ENCODE data around the gene C20orf141.

Gene C20orf141

DNA sequence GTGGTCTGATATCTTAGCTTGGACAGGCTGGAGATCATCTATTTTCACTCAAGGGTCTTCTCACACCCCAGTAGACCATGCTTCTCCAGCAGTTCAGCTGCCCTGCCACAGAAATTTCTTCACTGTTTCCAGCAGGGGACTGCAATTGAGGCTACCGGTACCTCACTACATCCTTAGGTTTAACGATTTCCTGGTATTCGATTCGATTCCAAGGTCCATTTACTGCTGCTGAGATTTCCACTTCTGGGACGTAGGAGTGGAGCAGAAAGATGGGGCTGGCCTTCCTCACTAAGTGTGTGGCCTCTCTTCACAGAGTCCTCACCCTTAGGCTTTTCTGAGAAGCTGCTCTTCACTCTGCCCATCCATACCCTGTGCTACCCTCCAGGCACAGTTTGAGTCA, 31.9 kb downstream of the C20orf141 start:
- in situ Hi-C loops (cut with HindIII; ENCODE audit: low sequenced_read_pairs): no loop called here

DNA sequence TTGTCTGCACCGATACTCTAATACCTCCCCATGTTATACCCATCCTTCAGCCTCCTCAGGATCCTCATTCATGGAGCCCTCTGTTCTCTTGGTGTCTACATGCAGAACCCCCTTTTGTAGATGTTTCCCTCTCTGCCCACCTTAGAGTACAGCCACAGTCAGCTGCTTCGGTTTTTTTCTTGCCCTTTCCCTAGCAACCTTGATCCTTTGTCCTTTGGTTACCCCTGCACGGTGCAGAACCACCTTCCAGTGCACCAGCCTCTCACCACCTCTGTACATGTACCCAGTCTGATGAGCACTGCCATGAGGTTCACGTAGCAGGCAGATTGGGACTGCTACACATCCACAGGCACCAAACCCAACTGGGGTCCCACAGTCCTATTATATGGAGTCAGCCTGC, 33.0 kb downstream of the C20orf141 start:
- in situ Hi-C loops (cut with HindIII; ENCODE audit: low sequenced_read_pairs): no loop called here

DNA sequence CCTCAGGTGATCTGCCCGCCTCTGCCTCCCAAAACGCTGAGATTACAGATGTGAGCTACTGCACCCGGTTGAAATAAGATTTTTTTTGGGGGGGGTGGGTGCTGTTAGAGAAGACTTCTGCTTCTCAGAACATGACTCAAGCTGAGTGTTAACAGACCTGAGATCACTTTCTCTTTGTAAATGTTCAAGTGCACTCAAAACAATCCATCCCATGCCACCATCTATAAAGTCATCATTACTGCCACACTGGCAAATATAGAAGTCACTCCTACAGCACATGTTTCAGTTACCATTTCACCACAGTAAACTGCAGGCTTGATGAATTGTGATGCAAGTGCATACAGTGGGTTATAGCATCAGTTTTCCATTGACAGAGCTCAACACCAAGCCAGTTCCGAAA, 34.7 kb downstream of the C20orf141 start:
- in situ Hi-C loops (cut with HindIII; ENCODE audit: low sequenced_read_pairs): no loop called here

- in situ Hi-C loops (cut with HindIII; ENCODE audit: low sequenced_read_pairs): no loop called here
Measured at GRCh38 chr20:2851086-2851485, 36.3 kb downstream of the C20orf141 start.

- in situ Hi-C loops (cut with HindIII; ENCODE audit: low sequenced_read_pairs): no loop called here
Measured at GRCh38 chr20:2858591-2858990, 43.8 kb downstream of the C20orf141 start.

GRCh38 chr20:2859330-2860121, 44.7 kb downstream of the C20orf141 start:
- in situ Hi-C loops (cut with HindIII; ENCODE audit: low sequenced_read_pairs): no loop called here

- in situ Hi-C loops (cut with HindIII; ENCODE audit: low sequenced_read_pairs): no loop called here
Measured at GRCh38 chr20:2864626-2865025, 49.8 kb downstream of the C20orf141 start.

GRCh38 chr20:2865101-2865500, 50.3 kb downstream of the C20orf141 start:
- in situ Hi-C loops (cut with HindIII; ENCODE audit: low sequenced_read_pairs): no loop called here
